A549 (cell line): ENCODE measurements around the gene SORBS1. TPM values are rescaled to one million over a fixed set of nuclear protein-coding genes. Genes with fewer than 3 reads are reported as not detected.

ENCODE experiments used
- ATAC-seq, 2 experiments: fragments of 200-7000 bp in 1 of 2; fragments of >200 bp in 1 of 2; cut with Nextera tagmentation in 1 of 2; cut with Tn5 transposase in 1 of 2; 3 replicates each; pipeline versions ENCODE4 v1.8.0 to v1.9.1; 2018 to 2020; ENCODE audit warnings: mild to moderate bottlenecking in 1 of 2, moderate library complexity in 1 of 2
- CTCF ChIA-PET: fragments of 300-600 bp; sonication (Branson Sonifier 250); formaldehyde crosslinking; extraction: SDS; loops from one replicate; lab custom pipeline; 2021; ENCODE audit warnings: antibody characterized with exemption, inconsistent platforms; lab: Yijun Ruan, JAX
- POLR2A ChIA-PET: fragments of 350-600 bp; formaldehyde crosslinking; extraction: SDS; loops from one replicate; lab custom pipeline; 2021; ENCODE audit warnings: antibody characterized with exemption, inconsistent platforms; lab: Yijun Ruan, JAX
- DNase-seq, 2 experiments: peaks; one replicate each; pipeline versions ENCODE4 v3.0.0 to v3.0.0-alpha.2; 2011 to 2016; ENCODE audit warnings: low read depth in 1 of 2, low spot score in 1 of 2
- FAIRE-seq: peaks from 2 replicates; lab custom pipeline; 2011; peaks lifted over from hg19 to GRCh38; lab: Jason Lieb, UNC
- H3K27ac ChIP-seq, 2 experiments: fragments of >200 bp; sonication (Bioruptor Twin); formaldehyde crosslinking; 3 replicates each; pipeline ENCODE4 v1.5.1; 2016 to 2017
- H3K4me1 ChIP-seq: fragments of >200 bp; sonication (Bioruptor Twin); formaldehyde crosslinking; 3 replicates; pipeline ENCODE4 v1.6.1; 2016
- H3K4me2 ChIP-seq: fragments of >200 bp; sonication (Bioruptor Twin); formaldehyde crosslinking; 3 replicates; pipeline ENCODE4 v1.6.1; 2016
- H3K4me3 ChIP-seq: fragments of >200 bp; sonication (Bioruptor Twin); formaldehyde crosslinking; 3 replicates; pipeline ENCODE4 v1.5.1; 2016
- H3K9me3 ChIP-seq: fragments of >200 bp; sonication (Bioruptor Twin); formaldehyde crosslinking; 3 replicates; pipeline ENCODE4 v1.6.1; 2016
- CHD4 ChIP-seq: fragments of 200-600 bp; sonication (generic); IDR thresholded peaks from 2 replicates; pipeline ENCODE4 v1.6.1; 2016; ENCODE audit warnings: antibody characterized with exemption, mild to moderate bottlenecking, borderline replicate concordance
- EP300 ChIP-seq, 2 experiments: fragments of >200 bp; sonication (Bioruptor Twin); formaldehyde crosslinking; IDR thresholded peaks; 2 replicates in 1 of 2; 3 replicates in 1 of 2; pipeline ENCODE4 v1.6.1; 2016 to 2017
- FOSL2 ChIP-seq, 2 experiments: fragments of 450-650 bp in 1 of 2; fragments of >200 bp in 1 of 2; sonication (Bioruptor Twin) in 1 of 2; formaldehyde crosslinking; IDR thresholded peaks; 2 replicates each; pipeline versions ENCODE4 v1.5.0 to v1.6.1; 2016 to 2020; ENCODE audit warnings: mild to moderate bottlenecking in 1 of 2, moderate library complexity in 1 of 2
- GATA3 ChIP-seq: IDR thresholded peaks from 2 replicates; pipeline ENCODE4 v1.6.1; 2012; ENCODE audit warnings: borderline replicate concordance
- HDAC2 ChIP-seq: fragments of 200-600 bp; sonication (generic); IDR thresholded peaks from 2 replicates; pipeline ENCODE4 v1.6.1; 2016
- HEYL ChIP-seq: fragments of 250-450 bp; sonication (Bioruptor Pico); IDR thresholded peaks from 2 replicates; pipeline ENCODE4 v1.8.0; 2021; ENCODE audit warnings: mild to moderate bottlenecking, moderate library complexity
- JUN ChIP-seq, 2 experiments: fragments of >200 bp; sonication (Bioruptor Twin); formaldehyde crosslinking; IDR thresholded peaks; 2 replicates in 1 of 2; 3 replicates in 1 of 2; pipeline ENCODE4 v1.6.1; 2016 to 2017
- KDM1A ChIP-seq: fragments of 200-600 bp; sonication (generic); IDR thresholded peaks from 2 replicates; pipeline ENCODE4 v1.6.1; 2016; ENCODE audit warnings: low read depth, mild to moderate bottlenecking
- NPAS2 ChIP-seq: fragments of 250-450 bp; sonication (Bioruptor Pico); IDR thresholded peaks from 2 replicates; pipeline ENCODE4 v1.8.0; 2022; ENCODE audit warnings: mild to moderate bottlenecking, moderate library complexity, borderline replicate concordance
- PHF8 ChIP-seq: fragments of 200-600 bp; sonication (generic); IDR thresholded peaks from 2 replicates; pipeline ENCODE4 v1.6.1; 2016; ENCODE audit warnings: low read depth, mild to moderate bottlenecking, antibody characterized with exemption, moderate library complexity, borderline replicate concordance
- POLR2A ChIP-seq: IDR thresholded peaks from 2 replicates; pipeline ENCODE4 v1.6.1; 2012; ENCODE audit warnings: mild to moderate bottlenecking, low read length
- RCOR1 ChIP-seq: fragments of 150-350 bp; IDR thresholded peaks from 2 replicates; pipeline ENCODE4 v1.6.1; 2014; ENCODE audit warnings: antibody characterized with exemption, low read length, low read depth
- REST ChIP-seq: fragments of 200-600 bp; sonication (generic); IDR thresholded peaks from 2 replicates; pipeline ENCODE4 v1.6.1; 2016; ENCODE audit warnings: antibody characterized with exemption, mild to moderate bottlenecking, moderate library complexity
- RNF2 ChIP-seq: fragments of 200-600 bp; sonication (generic); IDR thresholded peaks from 2 replicates; pipeline ENCODE4 v1.6.1; 2016; ENCODE audit warnings: low read depth, mild to moderate bottlenecking, antibody characterized with exemption, moderate library complexity, borderline replicate concordance
- TP53 ChIP-seq: fragments of 250-450 bp; sonication (Bioruptor Pico); IDR thresholded peaks from 2 replicates; pipeline ENCODE4 v1.5.0; 2021; ENCODE audit warnings: mild to moderate bottlenecking, moderate library complexity
- ZNF302 ChIP-seq: fragments of 250-450 bp; sonication (Bioruptor Pico); IDR thresholded peaks from 2 replicates; pipeline ENCODE4 v1.9.0; 2021; ENCODE audit warnings: inconsistent platforms, mild to moderate bottlenecking, moderate library complexity
- WGBS: methylation state at CpG from one replicate; pipeline ENCODE4 v1.1.6; 2017; ENCODE audit errors: missing lambda C conversion rate; 5-methylcytosine and 5-hydroxymethylcytosine counted together
- polyA plus RNA-seq, 4 experiments: library from polyadenylated mRNA; depleted of rRNA in 3 of 4; stranded (reverse); fragments of >200 nt; fragmentation: RNase III in 1 of 4; extraction: RNeasy Plus Mini Kit Qiagen cat#74134 plus additional on column Dnase treatment in 1 of 4; gene quantifications; 2 replicates in 3 of 4; 3 replicates in 1 of 4; pipeline ENCODE4 v1.2.3, GENCODE V29; 2011 to 2017
- TF ChIP-seq, protein P1 (sequence below): IDR thresholded peaks from 2 replicates; pipeline ENCODE4 v1.6.1; 2012
- TF ChIP-seq, protein P2 (sequence below): fragments of 450-650 bp; IDR thresholded peaks from 2 replicates; pipeline ENCODE4 v1.6.1; 2014; ENCODE audit warnings: antibody characterized with exemption
- TF ChIP-seq, protein P3 (sequence below): fragments of >200 bp; sonication (Bioruptor Twin); formaldehyde crosslinking; IDR thresholded peaks from 3 replicates; pipeline ENCODE4 v1.6.1; 2016
- TF ChIP-seq, protein P4 (sequence below): IDR thresholded peaks from 2 replicates; pipeline ENCODE4 v1.6.1; 2012; ENCODE audit warnings: low read depth, borderline replicate concordance

SORBS1 gene
- polyA plus RNA-seq, 2 of the 4 experiments (the other 2 are of a cell fraction): 0.39 to 0.80 TPM

DNA sequence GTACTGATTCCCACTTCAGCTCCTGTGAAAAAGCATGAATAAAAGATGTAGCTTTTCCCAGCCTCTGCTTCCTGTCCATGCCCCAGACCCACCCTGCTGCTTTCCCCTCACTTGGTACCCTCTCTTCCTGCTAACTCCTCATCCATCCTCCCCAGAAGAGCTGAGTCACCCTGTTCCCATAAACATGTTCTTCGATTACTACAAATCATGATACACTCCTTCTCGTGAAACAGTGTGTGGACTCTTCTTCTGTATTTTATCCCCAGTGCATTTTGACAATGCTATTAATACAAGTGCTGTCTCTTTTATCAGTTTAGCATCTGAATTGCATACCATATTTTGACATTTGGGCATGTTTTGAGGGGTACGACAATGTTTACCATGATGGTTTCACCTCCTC is 45.8 kb upstream of the SORBS1 start:
- Histone ChIP-seq H3K4me1 (no peaks in the 10 kb centered on the region), H3K27ac (no peak overlapping the region), H3K4me2 (no peak overlapping the region), H3K9me3 (no peaks in the 10 kb centered on the region), H3K4me3 (no peak overlapping the region)
- ChIA-PET POLR2A (no interaction called here), CTCF (interaction anchor here (0.7 to 12.6 kb wide), 3 partner anchors 161 to 364 kb away, joined by 3 to 254 read pairs (median 4); no protein-coding TSS in a partner anchor)
- DNase-seq (no peak), ATAC-seq (no peak), FAIRE-seq (no peak)
- TF ChIP-seq REST (no peak), HEYL (CRISPR knock-in tag) (no peak), NPAS2 (CRISPR knock-in tag) (no peak), HDAC2 (no peak), RNF2 (no peak), PHF8 (no peak), POLR2A (no peak), JUN (IDR thresholded peaks at IDR 0.05) (no peak), EP300 (IDR thresholded peaks at IDR 0.05) (no peak), KDM1A (no peak), RCOR1 (no peak), TP53 (CRISPR knock-in tag) (no peak)
- TF ChIP-seq, protein P1, sequence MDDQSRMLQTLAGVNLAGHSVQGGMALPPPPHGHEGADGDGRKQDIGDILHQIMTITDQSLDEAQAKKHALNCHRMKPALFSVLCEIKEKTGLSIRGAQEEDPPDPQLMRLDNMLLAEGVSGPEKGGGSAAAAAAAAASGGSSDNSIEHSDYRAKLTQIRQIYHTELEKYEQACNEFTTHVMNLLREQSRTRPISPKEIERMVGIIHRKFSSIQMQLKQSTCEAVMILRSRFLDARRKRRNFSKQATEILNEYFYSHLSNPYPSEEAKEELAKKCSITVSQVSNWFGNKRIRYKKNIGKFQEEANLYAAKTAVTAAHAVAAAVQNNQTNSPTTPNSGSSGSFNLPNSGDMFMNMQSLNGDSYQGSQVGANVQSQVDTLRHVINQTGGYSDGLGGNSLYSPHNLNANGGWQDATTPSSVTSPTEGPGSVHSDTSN: no peak
- TF ChIP-seq, protein P2, sequence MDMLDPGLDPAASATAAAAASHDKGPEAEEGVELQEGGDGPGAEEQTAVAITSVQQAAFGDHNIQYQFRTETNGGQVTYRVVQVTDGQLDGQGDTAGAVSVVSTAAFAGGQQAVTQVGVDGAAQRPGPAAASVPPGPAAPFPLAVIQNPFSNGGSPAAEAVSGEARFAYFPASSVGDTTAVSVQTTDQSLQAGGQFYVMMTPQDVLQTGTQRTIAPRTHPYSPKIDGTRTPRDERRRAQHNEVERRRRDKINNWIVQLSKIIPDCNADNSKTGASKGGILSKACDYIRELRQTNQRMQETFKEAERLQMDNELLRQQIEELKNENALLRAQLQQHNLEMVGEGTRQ: no peak
- TF ChIP-seq, protein P3, sequence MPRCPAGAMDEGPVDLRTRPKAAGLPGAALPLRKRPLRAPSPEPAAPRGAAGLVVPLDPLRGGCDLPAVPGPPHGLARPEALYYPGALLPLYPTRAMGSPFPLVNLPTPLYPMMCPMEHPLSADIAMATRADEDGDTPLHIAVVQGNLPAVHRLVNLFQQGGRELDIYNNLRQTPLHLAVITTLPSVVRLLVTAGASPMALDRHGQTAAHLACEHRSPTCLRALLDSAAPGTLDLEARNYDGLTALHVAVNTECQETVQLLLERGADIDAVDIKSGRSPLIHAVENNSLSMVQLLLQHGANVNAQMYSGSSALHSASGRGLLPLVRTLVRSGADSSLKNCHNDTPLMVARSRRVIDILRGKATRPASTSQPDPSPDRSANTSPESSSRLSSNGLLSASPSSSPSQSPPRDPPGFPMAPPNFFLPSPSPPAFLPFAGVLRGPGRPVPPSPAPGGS: no peak
- TF ChIP-seq, protein P4, sequence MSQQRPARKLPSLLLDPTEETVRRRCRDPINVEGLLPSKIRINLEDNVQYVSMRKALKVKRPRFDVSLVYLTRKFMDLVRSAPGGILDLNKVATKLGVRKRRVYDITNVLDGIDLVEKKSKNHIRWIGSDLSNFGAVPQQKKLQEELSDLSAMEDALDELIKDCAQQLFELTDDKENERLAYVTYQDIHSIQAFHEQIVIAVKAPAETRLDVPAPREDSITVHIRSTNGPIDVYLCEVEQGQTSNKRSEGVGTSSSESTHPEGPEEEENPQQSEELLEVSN: no peak
- 83% methylated on average over 3 of the region's 3 CpGs for WGBS

GRCh38 chr10:95605163-95605562 is 44.0 kb upstream of the SORBS1 start:
- POLR2A ChIA-PET: no interaction called here
- H3K4me1 ChIP-seq: no peaks in the 10 kb centered on the region
- H3K4me3 ChIP-seq: no peak overlapping the region
- CTCF ChIA-PET: interaction anchor here (1.2 to 12.6 kb wide), 5 partner anchors 9 to 242 kb away, joined by 3 to 254 read pairs (median 5); no protein-coding TSS in a partner anchor
- no peaks in the 10 kb centered on the region for H3K9me3 ChIP-seq
- DNase-seq: no peak
- no peak overlapping the region for H3K4me2 ChIP-seq
- no peak for FAIRE-seq
- ATAC-seq: no peak
- TF ChIP-seq CHD4: no peak
- no peak for TF ChIP-seq KDM1A
- TF ChIP-seq FOSL2 (IDR thresholded peaks at IDR 0.05): no peak
- TF ChIP-seq FOSL2 (CRISPR knock-in tag; IDR thresholded peaks at IDR 0.05): no peak
- TF ChIP-seq, protein P4: no peak
- TF ChIP-seq GATA3: no peak
- no peak for TF ChIP-seq ZNF302 (CRISPR knock-in tag)
- no peak for TF ChIP-seq REST
- 89% methylated on average over 3 of the region's 3 CpGs for WGBS
- H3K27ac ChIP-seq: no peak overlapping the region
